ENCODE results near the gene MAST2. TPM values are rescaled to one million over a fixed set of nuclear protein-coding genes. Genes with fewer than 3 reads are reported as not detected.

The MAST2 gene
- total and polyA plus RNA-seq, 9 of the 15 experiments (the other 6 are each of a cell fraction or from before 2014, with no cell fraction given), result 0.73 to 32.0 (median 17.8) TPM

GRCh38 chr1:46019348-46019747 lies 215.9 kb downstream of the MAST2 start:
- ATAC-seq (no peak), DNase-seq (ENCODE audit: extremely low read depth in 1 of 4, low spot score in 3 of 4) (no peak), FAIRE-seq (no peak)
- H3K9me3 ChIP-seq (replicated peaks; ENCODE audit: control insufficient read depth, insufficient read depth, low read depth, low read length), result no peaks in the 10 kb centered on the region
- H3K9ac ChIP-seq (ENCODE audit: insufficient read depth in 1 of 2, low read depth in 2 of 2, low read length in 2 of 2), result no peak overlapping the region
- no peaks in the 10 kb centered on the region for H3K9me1 ChIP-seq (ENCODE audit: control insufficient read depth, insufficient read depth, low read length)
- H3K4me2 ChIP-seq (ENCODE audit: insufficient read depth, low read length), result no peak overlapping the region
- TF ChIP-seq, protein P1, sequence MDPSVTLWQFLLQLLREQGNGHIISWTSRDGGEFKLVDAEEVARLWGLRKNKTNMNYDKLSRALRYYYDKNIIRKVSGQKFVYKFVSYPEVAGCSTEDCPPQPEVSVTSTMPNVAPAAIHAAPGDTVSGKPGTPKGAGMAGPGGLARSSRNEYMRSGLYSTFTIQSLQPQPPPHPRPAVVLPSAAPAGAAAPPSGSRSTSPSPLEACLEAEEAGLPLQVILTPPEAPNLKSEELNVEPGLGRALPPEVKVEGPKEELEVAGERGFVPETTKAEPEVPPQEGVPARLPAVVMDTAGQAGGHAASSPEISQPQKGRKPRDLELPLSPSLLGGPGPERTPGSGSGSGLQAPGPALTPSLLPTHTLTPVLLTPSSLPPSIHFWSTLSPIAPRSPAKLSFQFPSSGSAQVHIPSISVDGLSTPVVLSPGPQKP (CRISPR knock-in tag; IDR thresholded peaks at IDR 0.05), result no peak
- TF ChIP-seq ZSCAN29 (IDR thresholded peaks at IDR 0.05) (no peak), GATA2 (CRISPR knock-in tag; IDR thresholded peaks at IDR 0.05) (no peak), ARID3A (IDR thresholded peaks at IDR 0.05; ENCODE audit: borderline replicate concordance, low read depth, low read length) (no peak), NFRKB (IDR thresholded peaks at IDR 0.05; ENCODE audit: low read depth) (no peak), ZNF184 (CRISPR knock-in tag; IDR thresholded peaks at IDR 0.05) (no peak), NFE2 (IDR thresholded peaks at IDR 0.05; ENCODE audit: low read depth) (no peak), ZBTB7A (IDR thresholded peaks at IDR 0.05; ENCODE audit: borderline replicate concordance, control insufficient read depth, low read depth, low read length) (no peak), TGIF2 (CRISPR knock-in tag; IDR thresholded peaks at IDR 0.05) (no peak), CHCHD3 (CRISPR knock-in tag; IDR thresholded peaks at IDR 0.05) (no peak), STAT5B (CRISPR knock-in tag; IDR thresholded peaks at IDR 0.05) (no peak), PHB (CRISPR knock-in tag; IDR thresholded peaks at IDR 0.05) (no peak), ZNF263 (CRISPR knock-in tag; IDR thresholded peaks at IDR 0.05; ENCODE audit: borderline replicate concordance) (no peak), ARID4B (CRISPR knock-in tag; IDR thresholded peaks at IDR 0.05) (no peak), MTA1 (IDR thresholded peaks at IDR 0.05; ENCODE audit: borderline replicate concordance) (no peak)
- TF ChIP-seq, protein P2, sequence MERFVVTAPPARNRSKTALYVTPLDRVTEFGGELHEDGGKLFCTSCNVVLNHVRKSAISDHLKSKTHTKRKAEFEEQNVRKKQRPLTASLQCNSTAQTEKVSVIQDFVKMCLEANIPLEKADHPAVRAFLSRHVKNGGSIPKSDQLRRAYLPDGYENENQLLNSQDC (CRISPR knock-in tag; IDR thresholded peaks at IDR 0.05), result no peak
- in situ Hi-C loops (cut with MboI), result no loop called here
- peaks cover 27% of the 10 kb centered on the region; the same call in 2 of the 3 replicates for H3K36me3 ChIP-seq (ENCODE audit: control insufficient read depth, insufficient read depth, low read length)
- CTCF ChIA-PET (ENCODE audit: low intra/inter-chr PET ratio), result interaction anchor here (0.6 kb wide), 1 partner anchor 287 kb away, joined by 5 read pairs; no protein-coding TSS in a partner anchor
- H3K4me3 ChIP-seq, result no peak overlapping the region
- no peaks in the 10 kb centered on the region for H3K79me2 ChIP-seq (ENCODE audit: control insufficient read depth, insufficient read depth, low read length)
- H4K20me1 ChIP-seq (replicated peaks; ENCODE audit: control insufficient read depth, insufficient read depth, low read length), result no peaks in the 10 kb centered on the region
- no peak overlapping the region for H3K27ac ChIP-seq (ENCODE audit: extremely low read depth, low read depth, low read length)
- H3K4me1 ChIP-seq (replicated peaks in 1 of 2; ENCODE audit: control insufficient read depth in 2 of 2, insufficient read depth in 2 of 2, low read length in 2 of 2), result no peaks in the 10 kb centered on the region
- H3K27me3 ChIP-seq (ENCODE audit: control insufficient read depth in 2 of 2, insufficient read depth in 2 of 2, low read length in 2 of 2), result no peaks in the 10 kb centered on the region
- POLR2A ChIA-PET, result interaction anchor here (0.7 to 1.5 kb wide), 4 partner anchors 20 to 607 kb away, joined by 3 to 4 read pairs (median 3); no protein-coding TSS in a partner anchor
- no peak overlapping the region for H2AFZ ChIP-seq (ENCODE audit: low read depth, low read length)
- 83% methylated on average over 7 of the region's 7 CpGs for WGBS (ENCODE audit: insufficient coverage, low coverage, missing lambda C conversion rate)
- no TSS peak for BruUV-seq (replicated peaks)
- intact Hi-C loops (cut with micrococcal nuclease), result no loop called here
